ENCODE data around the gene TFDP3.

TFDP3 gene

GRCh38 chrX:133183806-133184205 lies 34.3 kb downstream of the TFDP3 start:
- no peak for DNase-seq

- no peak for DNase-seq
Observed at GRCh38 chrX:133179500-133179899, 38.7 kb downstream of the TFDP3 start.

GRCh38 chrX:133177202-133177601 lies 41.0 kb downstream of the TFDP3 start:
- no peak for DNase-seq

- DNase-seq = no peak
Observed at GRCh38 chrX:133175605-133176004, 42.5 kb downstream of the TFDP3 start.

- no peak for DNase-seq
Observed at GRCh38 chrX:133175162-133175561, 43.0 kb downstream of the TFDP3 start.

GRCh38 chrX:133171962-133172708 lies 46.0 kb downstream of the TFDP3 start:
- no peak for DNase-seq
